Superior temporal gyrus (tissue), 1 donor: ENCODE results near the gene NME2.
"Not testable (repeated sequence)": the region's sequence is repeated elsewhere in the genome, so short reads cannot be mapped to it uniquely, and the experiment has no call there.

Experiments used
- DNase-seq: peaks from one replicate; pipeline ENCODE4 v3.0.0-alpha.2; 2016; ENCODE audit errors: extremely low spot score

NME2 gene

DNA sequence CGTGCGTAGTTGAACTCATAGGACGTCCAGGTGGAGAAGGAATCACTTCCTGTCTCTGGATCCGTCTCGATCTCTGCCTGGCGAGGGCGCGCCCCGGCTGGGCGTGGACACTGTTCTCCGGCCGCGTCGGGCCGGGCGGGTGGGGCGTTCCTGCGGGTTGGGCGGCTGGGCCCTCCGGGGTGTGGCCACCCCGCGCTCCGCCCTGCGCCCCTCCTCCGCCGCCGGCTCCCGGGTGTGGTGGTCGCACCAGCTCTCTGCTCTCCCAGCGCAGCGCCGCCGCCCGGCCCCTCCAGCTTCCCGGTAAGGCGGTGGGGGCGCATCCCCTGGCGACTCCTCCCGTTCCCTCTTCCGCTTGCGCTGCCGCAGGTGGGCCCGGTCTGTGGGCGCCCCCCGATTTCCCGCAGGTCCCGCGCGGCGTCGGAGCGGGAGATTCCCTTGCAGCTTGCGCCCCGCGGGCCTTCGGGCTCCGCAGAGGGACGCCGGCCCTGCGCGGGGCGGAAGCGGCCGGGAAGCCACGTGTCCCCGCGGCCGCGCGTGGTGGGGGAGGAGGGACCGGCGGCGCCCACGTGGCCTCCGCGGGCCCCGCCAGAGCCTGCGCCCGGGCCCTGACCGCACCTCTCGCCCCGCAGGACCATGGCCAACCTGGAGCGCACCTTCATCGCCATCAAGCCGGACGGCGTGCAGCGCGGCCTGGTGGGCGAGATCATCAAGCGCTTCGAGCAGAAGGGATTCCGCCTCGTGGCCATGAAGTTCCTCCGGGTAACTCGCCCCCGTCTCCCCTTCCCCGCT is at the start of gene NME2:
Gene NME2, plus strand, starts transcription at position 214 of the 789 bp plus-strand sequence. Its CDS starts 420 bp downstream, at position 634.
- peak; percentile 58 for DNase-seq

DNA sequence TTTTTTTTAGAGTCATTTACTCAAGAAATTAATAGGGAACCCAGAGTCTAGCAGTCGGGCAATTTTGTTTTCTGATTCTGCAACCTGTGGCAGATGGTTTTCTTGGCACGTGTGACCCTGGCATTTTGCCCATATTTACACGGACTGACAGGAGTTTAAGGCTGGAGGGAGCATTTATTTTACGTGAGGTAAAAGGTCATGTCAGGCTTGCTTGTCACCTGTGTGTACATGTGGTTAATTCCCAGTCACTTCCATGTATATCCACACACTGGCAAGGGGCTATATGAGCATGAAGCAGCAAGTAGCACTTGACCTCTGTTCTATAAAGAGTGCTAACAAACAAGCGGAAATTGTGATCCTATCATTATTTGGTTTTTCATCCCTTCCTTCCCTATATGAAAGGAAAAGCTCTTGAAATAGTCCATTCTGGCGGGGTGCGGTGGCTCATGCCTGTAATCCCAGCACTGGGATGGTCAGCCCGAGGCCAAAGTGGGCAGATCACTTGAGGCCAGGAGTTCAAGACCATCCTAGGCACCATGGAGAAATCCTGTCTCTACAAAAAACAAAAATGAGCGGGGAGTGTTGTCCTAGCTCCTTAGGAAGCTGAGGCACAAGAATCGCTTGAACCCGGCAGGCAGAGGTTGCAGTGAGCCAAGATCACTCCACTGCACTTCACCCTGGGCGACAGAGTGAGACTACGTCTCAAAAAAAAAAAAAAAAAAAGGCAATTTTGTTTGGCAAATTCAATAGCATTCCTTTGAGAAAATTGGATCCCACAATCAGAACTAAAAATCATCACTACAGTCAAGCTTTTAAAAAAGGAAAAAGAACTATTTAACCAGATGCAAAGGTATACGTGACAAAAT is 47.6 kb upstream of the NME2 start:
- no peak for DNase-seq

DNA sequence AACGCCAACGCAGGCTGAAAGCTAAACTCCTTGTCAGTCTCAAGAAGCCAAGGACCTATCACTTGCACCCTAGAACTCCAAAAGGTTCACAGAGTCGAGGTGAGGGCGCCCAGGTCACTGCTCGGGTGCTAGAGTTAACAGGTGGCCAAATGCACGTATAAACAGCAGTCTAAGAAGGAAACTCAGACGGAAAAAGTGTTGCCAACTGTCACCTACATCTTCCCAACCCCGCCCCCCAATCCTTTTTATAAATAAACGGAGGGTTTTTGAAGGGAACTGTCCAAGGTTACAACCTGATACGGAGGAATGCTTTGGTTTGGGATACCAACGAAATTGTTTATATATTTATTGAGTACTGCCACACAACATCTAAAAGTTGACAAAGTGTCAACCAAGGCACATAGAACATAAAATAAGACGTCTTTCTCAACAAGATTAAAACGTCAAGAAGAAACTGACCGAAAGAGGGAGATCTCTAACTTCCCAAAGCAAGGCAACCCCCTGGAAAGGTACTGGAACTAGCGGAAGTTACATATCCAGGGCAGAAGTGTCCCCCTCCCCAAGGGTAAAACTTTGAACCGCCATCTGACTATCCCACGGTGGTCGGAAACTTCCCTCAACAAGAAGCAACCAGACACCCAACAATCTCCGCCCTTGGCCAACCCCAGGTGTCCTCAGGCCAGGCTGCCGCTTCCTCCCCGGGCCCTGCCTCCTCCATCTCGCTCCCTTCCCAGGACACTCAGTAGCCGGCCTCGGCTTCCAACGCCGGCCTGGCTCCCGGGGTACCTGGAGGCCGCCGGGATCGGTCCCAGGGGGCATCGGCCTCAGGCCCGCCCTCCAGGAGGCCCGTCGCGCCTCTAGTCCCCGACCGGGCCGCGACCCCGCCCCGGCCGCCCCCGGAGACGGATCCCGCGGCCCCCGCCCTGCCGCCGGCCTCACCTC is 46.5 kb upstream of the NME2 start:
- DNase-seq: peak; percentile 47

DNA sequence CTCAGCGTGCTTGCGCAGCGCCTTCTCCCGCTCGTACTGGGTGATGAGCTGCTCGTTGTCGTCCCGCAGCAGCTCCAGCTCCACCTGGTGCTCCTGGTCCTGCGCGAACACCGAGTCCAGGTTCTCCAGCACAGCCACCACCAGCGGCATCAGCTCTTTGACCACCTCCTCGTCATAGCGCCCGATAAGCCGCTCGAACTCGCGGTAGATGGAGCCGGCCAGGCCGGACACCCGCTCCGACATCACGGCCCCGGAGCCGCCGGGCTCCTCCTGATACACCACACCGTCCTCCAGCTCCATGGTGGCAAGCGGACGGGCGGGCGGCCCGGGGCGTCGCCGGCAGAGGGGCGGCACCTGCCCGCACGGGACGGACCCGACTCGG is 45.9 kb upstream of the NME2 start:
- DNase-seq: no peak

DNA sequence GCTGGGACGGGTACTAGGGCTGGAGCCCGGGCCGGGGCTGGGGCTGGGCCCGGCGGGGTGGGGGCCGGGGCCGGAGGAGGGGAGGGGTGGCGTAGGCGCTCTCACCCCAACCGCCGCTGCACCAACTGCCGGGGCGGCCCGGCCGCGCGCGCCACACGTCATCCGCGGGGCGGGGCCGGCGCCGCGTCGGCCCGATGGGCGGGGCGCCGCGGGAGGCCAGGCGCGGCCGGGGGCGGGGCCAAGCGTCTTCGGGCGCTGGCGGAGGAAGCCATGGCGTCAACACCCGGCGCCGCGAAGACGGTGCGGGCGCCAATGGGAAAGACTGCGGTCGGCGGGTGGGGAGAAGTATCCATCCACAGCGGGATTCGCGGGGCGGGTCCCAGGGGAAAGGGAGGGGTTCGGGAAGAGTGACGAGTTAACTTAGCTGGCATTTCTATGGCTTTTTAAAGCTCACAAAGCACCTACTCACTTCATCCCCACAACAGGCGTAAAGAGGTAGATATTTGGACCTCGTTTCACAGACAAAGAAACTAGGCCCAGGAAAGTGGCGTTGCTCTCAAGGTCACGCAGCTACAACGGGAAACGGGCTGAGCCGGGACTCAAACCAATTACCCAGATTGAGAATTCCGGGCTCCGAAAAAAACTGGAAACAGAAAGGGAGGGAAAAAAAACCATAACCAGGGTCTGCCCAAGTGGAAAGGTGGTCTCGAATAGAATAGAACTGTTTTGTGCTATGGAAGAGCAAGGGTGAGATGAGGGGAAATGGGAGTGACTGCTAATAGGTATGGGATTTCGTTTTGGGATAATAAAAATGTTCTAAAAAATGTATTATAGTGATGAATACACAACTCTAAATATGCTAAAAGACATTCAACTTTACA is 45.2 kb upstream of the NME2 start, which contains the start of gene SPAG9:
Gene SPAG9, minus strand, starts transcription at position 130 of the 881 bp plus-strand sequence. CDS start 212 bp downstream, outside the sequence.
- peak; percentile 94 for DNase-seq

DNA sequence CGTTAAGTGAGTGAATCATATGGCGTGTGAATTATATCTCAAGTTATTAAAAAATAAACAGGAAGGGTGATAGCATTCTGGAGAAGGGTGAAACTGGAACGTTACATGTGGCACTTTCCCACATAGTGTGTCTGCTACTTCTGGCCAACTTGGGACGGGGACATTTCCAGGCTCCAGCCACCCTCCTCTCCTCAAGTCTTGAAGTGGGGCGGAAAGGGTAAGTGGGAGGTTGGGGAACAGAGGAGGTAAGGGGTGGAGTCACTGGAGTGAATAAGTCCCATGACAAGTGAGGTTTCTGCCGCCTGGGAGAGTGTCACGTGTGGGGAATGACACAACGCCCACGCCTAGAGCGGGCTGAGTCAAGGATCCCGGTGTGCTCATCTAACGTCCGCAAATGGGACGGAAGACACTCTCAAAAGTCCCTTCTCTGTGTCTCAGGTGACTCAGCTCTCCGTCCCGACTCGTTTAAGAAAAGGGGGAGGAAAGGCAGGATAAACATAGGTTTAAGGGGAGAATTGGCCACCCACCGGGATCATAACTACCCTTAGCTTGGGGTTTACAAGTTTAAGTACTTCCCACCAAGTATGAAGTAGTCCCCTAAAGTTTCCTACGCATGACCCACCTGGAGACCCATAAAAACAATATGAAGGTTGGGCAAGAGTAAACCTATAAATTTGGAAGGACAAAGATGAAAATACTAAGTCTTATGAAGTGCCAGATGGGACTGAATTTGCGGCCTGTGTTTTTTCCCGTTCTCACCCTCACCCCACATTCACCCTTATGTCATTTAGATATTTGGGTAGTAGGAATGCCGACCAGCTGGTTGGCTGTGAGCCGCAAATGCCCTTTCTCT is 44.4 kb upstream of the NME2 start:
- peak; percentile 66 for DNase-seq

DNA sequence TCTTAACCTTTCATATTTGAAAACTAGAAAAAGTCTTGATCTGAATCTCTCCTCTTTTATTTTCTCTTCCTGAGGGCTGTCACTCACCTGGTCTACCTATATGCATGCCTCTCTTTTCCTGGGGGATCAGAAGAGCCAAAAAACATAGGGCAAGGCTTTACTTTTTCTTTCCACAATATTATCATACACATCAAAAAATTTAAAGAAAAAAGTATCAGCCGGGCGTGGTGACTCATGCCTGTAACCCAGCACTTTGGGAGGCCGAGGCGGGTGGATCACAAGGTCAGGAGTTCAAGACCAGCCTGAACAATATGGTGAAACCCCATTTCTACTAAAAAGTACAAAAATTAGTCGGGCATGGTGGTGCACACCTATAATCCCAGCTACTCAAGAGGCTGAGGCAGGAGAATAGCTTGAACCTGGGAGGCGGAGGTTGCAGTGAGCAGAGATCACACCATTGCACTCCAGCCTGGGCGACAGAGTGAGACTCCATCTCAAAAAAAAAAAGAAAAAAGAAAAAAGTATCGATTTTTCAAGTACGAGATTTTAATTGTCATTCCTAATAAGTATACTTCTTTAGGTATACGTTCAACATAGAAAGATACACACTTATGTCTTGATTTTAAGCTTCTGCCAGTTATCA is 43.6 kb upstream of the NME2 start:
- not testable (repeated sequence) for DNase-seq

DNA sequence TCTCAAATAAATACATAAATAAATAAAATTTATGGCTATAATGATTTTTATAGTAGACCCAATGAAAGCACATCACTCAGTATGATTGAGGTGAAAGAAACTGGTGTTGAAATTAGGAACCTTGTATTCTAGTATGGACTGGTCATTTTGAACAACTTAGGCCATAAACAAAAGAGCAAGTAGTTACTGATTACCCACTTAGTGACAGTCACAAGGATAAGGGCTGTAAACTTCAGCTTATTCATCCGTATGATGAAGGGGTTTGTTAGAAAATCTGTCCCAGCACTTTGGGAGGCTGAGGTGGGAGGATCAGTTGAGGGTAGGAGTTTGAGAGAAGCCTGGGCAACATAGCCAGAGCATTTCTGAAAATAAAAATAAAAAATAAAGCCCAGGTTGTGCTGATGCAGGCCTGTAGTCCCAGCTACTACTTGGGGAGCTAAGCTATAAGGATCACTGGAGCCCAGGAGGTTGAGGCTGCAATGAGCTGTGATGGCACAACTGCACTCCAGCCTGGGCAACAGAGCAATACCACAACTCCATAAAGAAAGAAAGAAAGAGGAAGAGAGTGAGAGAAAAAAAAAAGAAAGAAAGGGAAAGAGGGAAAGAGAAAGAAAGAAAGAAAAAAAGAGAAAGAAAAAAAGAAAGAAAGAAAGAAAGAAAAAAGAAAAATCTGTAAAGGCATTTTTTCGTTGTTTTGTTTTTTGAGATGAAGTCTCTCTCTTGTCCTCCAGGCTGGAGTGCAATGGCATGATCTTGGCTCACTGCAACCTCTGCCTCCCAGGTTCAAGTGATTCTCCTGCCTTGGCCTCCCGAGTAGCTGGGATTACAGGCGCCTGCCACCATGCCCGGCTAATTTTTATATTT is 41.3 kb upstream of the NME2 start:
- no peak for DNase-seq

DNA sequence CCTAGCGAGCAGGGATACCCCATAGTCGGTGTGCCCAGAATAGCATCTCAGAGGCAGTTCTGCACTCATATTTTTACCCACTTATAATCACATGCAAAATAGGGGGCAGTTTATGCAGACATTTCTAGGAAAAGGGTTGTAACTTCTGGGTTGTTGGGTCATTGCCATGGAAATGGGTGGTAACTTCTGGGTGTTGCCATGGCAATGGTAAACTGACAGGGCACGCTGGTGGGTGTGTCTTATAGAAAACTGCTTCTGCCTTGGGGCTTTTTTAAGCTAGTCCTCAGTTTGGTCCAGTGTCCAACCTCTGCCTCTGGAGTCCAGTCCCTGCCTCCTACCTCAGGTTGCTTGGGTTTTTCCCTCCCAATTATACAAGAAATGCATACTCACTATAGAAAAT is 38.1 kb upstream of the NME2 start:
- no peak for DNase-seq

DNA sequence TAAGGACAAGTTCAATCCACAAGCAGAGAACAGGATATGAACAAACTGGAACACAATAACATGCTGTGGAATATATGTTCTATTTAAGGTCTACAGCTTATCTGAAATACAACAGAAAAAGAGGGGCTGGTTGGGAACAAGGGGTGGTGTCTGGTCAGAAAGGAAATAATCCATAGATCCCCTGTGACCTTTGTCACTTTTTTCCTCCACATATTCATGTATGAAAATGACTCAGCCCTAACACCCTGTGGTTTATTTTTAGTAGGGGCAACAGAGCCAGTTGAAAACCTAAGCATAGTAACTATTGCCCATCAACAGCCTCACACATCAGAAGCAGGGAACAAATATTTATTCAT is 33.3 kb upstream of the NME2 start:
- no peak for DNase-seq

DNA sequence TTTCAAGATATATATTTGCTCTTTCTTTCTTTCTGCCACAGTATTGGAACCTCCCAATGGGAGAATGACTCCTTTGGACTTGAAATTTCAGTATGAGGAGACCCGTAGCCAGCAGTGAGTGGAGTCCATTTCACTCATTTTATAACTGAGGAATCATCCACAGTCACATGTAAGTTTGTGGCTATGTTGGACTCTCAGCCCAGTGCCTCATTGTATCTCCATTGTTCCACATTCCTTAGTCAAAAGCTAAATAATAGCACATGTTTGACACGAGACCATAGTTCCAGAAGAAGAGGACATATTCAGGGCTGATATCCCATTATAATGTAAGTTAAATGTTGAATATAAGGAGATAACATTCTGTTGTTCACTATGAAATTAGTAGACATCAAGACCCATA is 32.8 kb upstream of the NME2 start:
- DNase-seq: no peak

DNA sequence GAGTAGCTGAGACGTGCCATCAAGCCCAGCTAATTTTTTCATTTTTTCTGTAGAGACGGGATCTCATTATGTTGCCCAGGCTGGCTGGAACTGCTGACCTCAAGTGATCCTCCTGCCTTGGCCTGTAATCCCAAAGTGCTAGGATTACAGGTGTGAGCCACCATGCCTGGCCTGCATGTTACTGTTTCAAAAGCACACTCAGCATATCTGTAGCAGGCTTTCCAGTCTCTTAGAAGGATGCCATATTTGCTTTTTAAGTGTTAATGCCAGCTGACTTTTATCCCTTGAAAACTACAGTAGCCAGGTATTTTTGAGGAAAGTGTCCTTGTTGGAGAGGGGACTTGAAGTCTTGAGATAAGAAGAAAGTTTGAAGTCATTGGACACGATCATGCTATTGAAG is 30.3 kb upstream of the NME2 start:
- no peak for DNase-seq

DNA sequence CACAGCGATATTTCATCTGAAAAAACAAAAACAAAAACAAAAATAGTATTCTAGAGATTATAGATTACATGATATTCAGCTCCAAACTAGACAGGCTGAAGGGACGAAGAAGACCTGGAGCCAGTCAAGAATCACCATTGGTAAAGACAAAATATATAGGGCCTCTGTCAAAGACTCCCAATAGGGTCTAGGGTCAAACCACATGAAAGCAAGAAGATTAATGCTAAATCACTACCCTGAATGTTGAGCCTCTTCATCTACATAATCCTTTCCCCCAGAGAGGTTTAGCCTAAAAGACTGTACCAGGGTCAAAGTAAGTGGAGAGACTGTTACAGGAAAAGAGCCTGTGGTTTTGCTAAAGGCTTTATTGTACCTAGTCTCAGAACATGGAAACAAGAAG is 23.6 kb upstream of the NME2 start:
- no peak for DNase-seq

DNA sequence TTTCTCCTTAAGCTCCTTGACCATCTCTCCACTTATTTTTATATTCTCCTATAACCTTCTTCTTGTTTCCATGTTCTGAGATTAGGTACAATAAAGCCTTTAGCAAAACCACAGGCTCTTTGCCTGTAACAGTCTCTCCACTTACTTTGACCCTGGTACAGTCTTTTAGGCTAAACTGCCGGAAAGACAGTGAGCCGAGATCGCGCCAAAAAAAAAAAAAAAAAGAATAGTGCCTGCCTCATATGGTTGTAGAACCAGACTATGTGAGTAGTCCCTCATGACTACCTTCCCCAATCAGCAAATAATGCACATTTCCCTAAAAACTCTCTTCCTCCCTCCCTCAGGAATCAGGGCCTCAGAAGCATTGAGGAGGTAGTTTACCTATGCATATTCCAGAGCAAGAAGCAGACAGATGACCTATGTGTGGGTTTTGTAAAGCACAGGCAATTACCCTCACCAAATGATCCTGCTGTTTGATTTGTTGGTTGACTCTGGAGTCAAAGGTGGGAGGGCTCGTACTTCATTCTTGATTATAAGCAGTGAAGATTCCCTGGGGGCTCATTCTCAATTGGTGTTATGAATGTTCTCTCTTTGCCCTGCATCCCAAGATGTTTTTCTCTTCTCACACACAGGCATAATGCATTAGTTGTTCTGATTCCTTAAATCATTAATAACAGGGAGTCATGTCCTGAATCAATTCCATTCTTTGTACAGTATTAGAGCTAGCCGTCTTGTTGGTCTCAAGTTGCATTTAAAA is 21.8 kb upstream of the NME2 start:
- no peak for DNase-seq

DNA sequence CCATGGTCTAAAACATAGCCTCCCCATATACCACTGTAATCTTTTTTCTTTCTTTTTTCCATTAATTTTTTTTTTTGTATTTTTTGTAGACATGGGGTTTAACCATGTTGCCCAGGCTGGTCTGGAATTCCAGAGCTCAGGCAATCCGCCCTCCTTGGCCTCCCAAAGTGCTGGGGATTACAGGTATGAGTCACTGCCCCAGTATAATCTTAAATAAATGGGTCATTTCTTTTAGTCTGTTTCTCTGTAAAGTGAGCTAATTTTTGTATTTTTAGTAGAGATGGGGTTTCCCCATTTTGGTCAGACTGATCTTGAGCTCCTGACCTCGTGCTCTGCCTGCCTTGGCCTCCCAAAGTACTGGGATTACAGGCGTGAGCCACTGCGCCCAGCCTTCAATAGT is 18.6 kb upstream of the NME2 start:
- no peak for DNase-seq

DNA sequence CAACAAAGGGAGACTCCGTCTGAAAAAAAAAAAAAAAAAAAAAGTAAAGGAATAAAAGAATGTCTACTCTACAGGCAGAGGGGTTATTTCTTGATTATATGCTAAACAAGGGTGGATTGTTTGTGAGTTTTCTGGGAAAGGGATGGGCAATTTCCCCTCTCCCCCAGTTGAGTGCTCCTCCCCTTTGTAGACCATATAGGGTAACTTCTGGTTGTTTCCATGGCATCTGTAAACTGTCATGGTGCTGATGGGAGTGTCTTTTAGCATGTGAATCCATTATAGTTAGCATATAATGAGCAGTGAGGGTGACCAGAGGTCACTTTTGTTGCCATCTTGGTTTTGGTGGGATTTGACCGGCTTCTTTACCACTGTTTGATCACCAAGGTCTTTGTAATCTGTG is 17.0 kb upstream of the NME2 start:
- no peak for DNase-seq

DNA sequence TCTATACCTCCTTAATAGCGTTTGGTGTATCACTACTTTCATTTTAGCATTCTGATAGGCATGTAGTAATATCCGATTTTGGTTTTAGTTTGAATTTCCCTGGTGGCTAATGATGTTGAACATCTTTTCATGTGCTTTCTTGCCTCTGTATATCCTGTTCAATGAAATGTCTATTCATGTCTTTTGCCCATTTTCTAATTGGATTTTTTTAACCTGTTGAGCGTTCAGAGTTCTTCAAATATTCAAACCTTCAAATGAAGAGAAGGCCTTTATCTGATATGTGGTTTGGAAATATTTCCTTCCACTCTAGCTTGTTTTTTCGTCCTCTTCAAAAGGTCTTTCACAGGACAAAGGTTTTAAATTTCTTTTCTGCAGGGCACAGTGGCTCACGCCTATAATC is 15.3 kb upstream of the NME2 start:
- DNase-seq: no peak

DNA sequence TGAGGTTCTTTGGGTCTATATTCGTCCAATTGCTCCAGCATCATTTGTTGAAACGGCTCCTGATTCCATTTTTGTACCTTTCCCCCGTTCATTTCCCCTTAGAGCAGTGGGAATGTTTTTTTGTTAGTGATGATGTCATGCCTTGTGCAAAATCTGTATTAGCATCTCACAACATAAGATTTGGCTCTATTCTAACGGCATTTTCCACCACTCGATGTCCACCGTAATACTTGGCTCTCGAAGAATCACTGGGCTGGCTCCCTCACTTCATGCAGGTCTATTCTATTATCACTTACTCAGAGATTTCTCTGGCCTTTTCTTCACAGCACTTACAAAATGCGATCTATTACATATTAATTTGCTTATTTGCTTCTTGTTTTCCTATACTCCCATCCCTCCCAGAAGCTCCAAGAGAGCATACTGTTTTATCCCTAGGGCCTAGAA is 13.4 kb upstream of the NME2 start:
- no peak for DNase-seq
